K562 (cell line): ENCODE measurements around the gene WDR3.

ENCODE experiments used
- CHD4 ChIP-seq: fragments of 200-600 bp; sonication (generic); IDR thresholded peaks from 3 replicates; pipeline ENCODE4 v1.6.1; 2012; ENCODE audit warnings: low read depth, mild to moderate bottlenecking, mixed read lengths, low read length, inconsistent platforms; ENCODE audit not compliant: insufficient read depth, insufficient replicate concordance, poor library complexity, severe bottlenecking
- NR4A1 ChIP-seq, 2 experiments: fragments of 250-450 bp in 1 of 2; fragments of 450-650 bp in 1 of 2; sonication (Bioruptor Pico) in 1 of 2; IDR thresholded peaks; 2 replicates each; pipeline versions ENCODE4 v1.4.0 to v1.6.1; 2016 to 2020; ENCODE audit warnings: mild to moderate bottlenecking in 2 of 2, missing compliant biosample characterization in 1 of 2, missing genetic modification characterization in 1 of 2, moderate library complexity in 1 of 2
- PHF21A ChIP-seq: fragments of 450-650 bp; IDR thresholded peaks from 2 replicates; pipeline ENCODE4 v1.6.1; 2017; ENCODE audit warnings: low read depth, borderline replicate concordance
- TBP ChIP-seq: optimal IDR thresholded peaks from 2 replicates; pipeline ENCODE3; 2011; ENCODE audit warnings: low read depth, low read length, improper control_type of control experiment
- U2AF1 ChIP-seq: fragments of 200-400 bp; formaldehyde crosslinking; optimal IDR thresholded peaks from 2 replicates; pipeline ENCODE3; 2017; ENCODE audit warnings: mild to moderate bottlenecking, low read depth, low read length, moderate library complexity
- ZFP30 ChIP-seq: fragments of 250-450 bp; sonication (Bioruptor Pico); IDR thresholded peaks from 2 replicates; pipeline ENCODE4 v1.8.0; 2022; ENCODE audit warnings: moderate library complexity, mild to moderate bottlenecking, inconsistent platforms, borderline replicate concordance
- TF ChIP-seq, protein P1 (sequence below), 2 experiments: fragments of 450-650 bp; formaldehyde crosslinking in 1 of 2; IDR thresholded peaks; 2 replicates each; pipeline versions ENCODE4 v1.4.0 to v1.6.1; 2014 to 2020; ENCODE audit warnings: mild to moderate bottlenecking in 2 of 2, borderline replicate concordance in 1 of 2, low read depth in 1 of 2
- TF ChIP-seq, protein P2 (sequence below), 3 experiments: IDR thresholded peaks in 2 of 3; conservative IDR thresholded peaks in 1 of 3; 2 replicates each; pipeline ENCODE4 v1.5.1; 2011 to 2012; ENCODE audit warnings: low read length in 3 of 3, mild to moderate bottlenecking in 3 of 3, control low read depth in 2 of 3, improper control_type of control experiment in 1 of 3, inconsistent platforms in 1 of 3, low read depth in 1 of 3, mixed read lengths in 1 of 3, moderate library complexity in 1 of 3; ENCODE audit not compliant: insufficient read depth in 2 of 3
- TF ChIP-seq, protein P3 (sequence below): fragments of 250-450 bp; sonication (Bioruptor Pico); IDR thresholded peaks from 2 replicates; pipeline ENCODE4 v1.8.0; 2022; ENCODE audit warnings: moderate library complexity, mild to moderate bottlenecking, inconsistent platforms

DNA sequence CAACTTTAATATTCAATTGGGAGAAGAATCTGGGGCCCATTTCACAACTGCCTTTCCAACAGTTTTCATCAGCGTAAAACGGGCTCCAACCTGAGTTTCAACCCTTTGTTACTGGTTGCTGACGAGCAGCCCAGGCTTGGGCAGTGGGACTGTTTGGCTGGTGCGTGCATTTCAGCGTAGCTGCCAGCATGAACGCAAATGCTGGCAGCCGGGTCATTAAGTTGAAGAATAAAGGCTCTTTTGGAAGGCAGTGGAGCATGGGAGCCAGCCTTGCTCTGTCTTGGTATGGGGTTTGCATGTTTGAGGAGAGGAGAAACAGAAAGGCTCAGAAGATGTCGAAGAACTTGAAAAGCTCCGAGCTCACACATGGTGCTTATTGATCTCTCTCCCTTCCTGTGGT, 40.7 kb downstream of the WDR3 start:
- no peak for TF ChIP-seq CHD4
- no peak for TF ChIP-seq ZFP30
- no peak for TF ChIP-seq TBP
- no peak for TF ChIP-seq PHF21A
- TF ChIP-seq U2AF1 = no peak
- TF ChIP-seq, protein P1, sequence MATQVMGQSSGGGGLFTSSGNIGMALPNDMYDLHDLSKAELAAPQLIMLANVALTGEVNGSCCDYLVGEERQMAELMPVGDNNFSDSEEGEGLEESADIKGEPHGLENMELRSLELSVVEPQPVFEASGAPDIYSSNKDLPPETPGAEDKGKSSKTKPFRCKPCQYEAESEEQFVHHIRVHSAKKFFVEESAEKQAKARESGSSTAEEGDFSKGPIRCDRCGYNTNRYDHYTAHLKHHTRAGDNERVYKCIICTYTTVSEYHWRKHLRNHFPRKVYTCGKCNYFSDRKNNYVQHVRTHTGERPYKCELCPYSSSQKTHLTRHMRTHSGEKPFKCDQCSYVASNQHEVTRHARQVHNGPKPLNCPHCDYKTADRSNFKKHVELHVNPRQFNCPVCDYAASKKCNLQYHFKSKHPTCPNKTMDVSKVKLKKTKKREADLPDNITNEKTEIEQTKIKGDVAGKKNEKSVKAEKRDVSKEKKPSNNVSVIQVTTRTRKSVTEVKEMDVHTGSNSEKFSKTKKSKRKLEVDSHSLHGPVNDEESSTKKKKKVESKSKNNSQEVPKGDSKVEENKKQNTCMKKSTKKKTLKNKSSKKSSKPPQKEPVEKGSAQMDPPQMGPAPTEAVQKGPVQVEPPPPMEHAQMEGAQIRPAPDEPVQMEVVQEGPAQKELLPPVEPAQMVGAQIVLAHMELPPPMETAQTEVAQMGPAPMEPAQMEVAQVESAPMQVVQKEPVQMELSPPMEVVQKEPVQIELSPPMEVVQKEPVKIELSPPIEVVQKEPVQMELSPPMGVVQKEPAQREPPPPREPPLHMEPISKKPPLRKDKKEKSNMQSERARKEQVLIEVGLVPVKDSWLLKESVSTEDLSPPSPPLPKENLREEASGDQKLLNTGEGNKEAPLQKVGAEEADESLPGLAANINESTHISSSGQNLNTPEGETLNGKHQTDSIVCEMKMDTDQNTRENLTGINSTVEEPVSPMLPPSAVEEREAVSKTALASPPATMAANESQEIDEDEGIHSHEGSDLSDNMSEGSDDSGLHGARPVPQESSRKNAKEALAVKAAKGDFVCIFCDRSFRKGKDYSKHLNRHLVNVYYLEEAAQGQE (IDR thresholded peaks at IDR 0.05; ENCODE audit: borderline replicate concordance) = no peak
- TF ChIP-seq, protein P1 (CRISPR knock-in tag; IDR thresholded peaks at IDR 0.05; ENCODE audit: low read depth) = no peak
- TF ChIP-seq NR4A1 (CRISPR knock-in tag; IDR thresholded peaks at IDR 0.05) = no peak
- TF ChIP-seq NR4A1 (tag; IDR thresholded peaks at IDR 0.05) = no peak
- TF ChIP-seq, protein P2, sequence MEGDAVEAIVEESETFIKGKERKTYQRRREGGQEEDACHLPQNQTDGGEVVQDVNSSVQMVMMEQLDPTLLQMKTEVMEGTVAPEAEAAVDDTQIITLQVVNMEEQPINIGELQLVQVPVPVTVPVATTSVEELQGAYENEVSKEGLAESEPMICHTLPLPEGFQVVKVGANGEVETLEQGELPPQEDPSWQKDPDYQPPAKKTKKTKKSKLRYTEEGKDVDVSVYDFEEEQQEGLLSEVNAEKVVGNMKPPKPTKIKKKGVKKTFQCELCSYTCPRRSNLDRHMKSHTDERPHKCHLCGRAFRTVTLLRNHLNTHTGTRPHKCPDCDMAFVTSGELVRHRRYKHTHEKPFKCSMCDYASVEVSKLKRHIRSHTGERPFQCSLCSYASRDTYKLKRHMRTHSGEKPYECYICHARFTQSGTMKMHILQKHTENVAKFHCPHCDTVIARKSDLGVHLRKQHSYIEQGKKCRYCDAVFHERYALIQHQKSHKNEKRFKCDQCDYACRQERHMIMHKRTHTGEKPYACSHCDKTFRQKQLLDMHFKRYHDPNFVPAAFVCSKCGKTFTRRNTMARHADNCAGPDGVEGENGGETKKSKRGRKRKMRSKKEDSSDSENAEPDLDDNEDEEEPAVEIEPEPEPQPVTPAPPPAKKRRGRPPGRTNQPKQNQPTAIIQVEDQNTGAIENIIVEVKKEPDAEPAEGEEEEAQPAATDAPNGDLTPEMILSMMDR (IDR thresholded peaks at IDR 0.05 in 2 of 3, conservative IDR thresholded peaks at IDR 0.05 in 1 of 3; ENCODE audit: insufficient read depth in 2 of 3, low read depth in 1 of 3, low read length in 3 of 3) = no peak
- TF ChIP-seq, protein P3, sequence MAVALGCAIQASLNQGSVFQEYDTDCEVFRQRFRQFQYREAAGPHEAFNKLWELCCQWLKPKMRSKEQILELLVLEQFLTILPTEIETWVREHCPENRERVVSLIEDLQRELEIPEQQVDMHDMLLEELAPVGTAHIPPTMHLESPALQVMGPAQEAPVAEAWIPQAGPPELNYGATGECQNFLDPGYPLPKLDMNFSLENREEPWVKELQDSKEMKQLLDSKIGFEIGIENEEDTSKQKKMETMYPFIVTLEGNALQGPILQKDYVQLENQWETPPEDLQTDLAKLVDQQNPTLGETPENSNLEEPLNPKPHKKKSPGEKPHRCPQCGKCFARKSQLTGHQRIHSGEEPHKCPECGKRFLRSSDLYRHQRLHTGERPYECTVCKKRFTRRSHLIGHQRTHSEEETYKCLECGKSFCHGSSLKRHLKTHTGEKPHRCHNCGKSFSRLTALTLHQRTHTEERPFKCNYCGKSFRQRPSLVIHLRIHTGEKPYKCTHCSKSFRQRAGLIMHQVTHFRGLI (CRISPR knock-in tag) = no peak
